Measurements from ENCODE around the gene FHIP1A. TPM values are rescaled to one million over a fixed set of nuclear protein-coding genes. Genes with fewer than 3 reads are reported as not detected.

FHIP1A gene
- total RNA-seq, 2 donors from 2014 or later = 18.9 to 29.2 TPM

- Histone ChIP-seq H3K9ac (ENCODE audit: extremely low read depth, low read length, poor library complexity, severe bottlenecking) (no peak overlapping the region), H3K36me3 (ENCODE audit: control insufficient read depth, insufficient read depth, low read length) (no peaks in the 10 kb centered on the region), H3K9me3 (ENCODE audit: control insufficient read depth, low read length) (no peaks in the 10 kb centered on the region), H3K4me1 (ENCODE audit: control insufficient read depth, insufficient read depth, low read length) (peaks cover 6% of the 10 kb centered on the region), H3K27me3 (ENCODE audit: control insufficient read depth, insufficient read depth, low read length, poor library complexity, severe bottlenecking) (no peaks in the 10 kb centered on the region), H3K4me3 (ENCODE audit: low read length) (no peak overlapping the region), H3K27ac (ENCODE audit: low read depth, low read length) (no peak overlapping the region)
- no peaks in the 10 kb centered on the region for H3K27me3 Mint-ChIP-seq (ENCODE audit: insufficient read depth)
- H3K9me3 Mint-ChIP-seq = peaks cover 4% of the 10 kb centered on the region
- peaks cover 33% of the 10 kb centered on the region for H3K4me1 Mint-ChIP-seq
- no peak for DNase-seq
- no peak overlapping the region for H3K27ac Mint-ChIP-seq
- no peak for TF ChIP-seq CTCF (conservative IDR thresholded peaks at IDR 0.05)
- H3K4me3 Mint-ChIP-seq = no peak overlapping the region
- 80 to 94% methylated on average over 1 of the region's 1 CpG for WGBS, 2 experiments (ENCODE audit: insufficient coverage in 1 of 2, insufficient read length in 1 of 2)
- H3K36me3 Mint-ChIP-seq (ENCODE audit: low read depth) = no peaks in the 10 kb centered on the region
Measured at GRCh38 chr4:151427266-151427665, 18.3 kb downstream of the FHIP1A start.

- H3K9ac ChIP-seq (ENCODE audit: extremely low read depth, low read length, poor library complexity, severe bottlenecking) = no peak overlapping the region
- Mint-ChIP-seq H3K27me3 (ENCODE audit: insufficient read depth) (no peaks in the 10 kb centered on the region), H3K36me3 (ENCODE audit: low read depth) (no peaks in the 10 kb centered on the region), H3K4me1 (peaks cover 43% of the 10 kb centered on the region), H3K4me3 (no peak overlapping the region), H3K9me3 (peaks cover 4% of the 10 kb centered on the region), H3K27ac (no peak overlapping the region)
- no peaks in the 10 kb centered on the region for H3K9me3 ChIP-seq (ENCODE audit: control insufficient read depth, low read length)
- H3K4me3 ChIP-seq (ENCODE audit: low read length) = no peak overlapping the region
- no peak for TF ChIP-seq CTCF (conservative IDR thresholded peaks at IDR 0.05)
- 80 to 85% methylated on average over 3 of the region's 3 CpGs for WGBS, 2 experiments (ENCODE audit: insufficient coverage in 1 of 2, insufficient read length in 1 of 2)
- no peaks in the 10 kb centered on the region for H3K27me3 ChIP-seq (ENCODE audit: control insufficient read depth, insufficient read depth, low read length, poor library complexity, severe bottlenecking)
- peaks cover 9% of the 10 kb centered on the region for H3K4me1 ChIP-seq (ENCODE audit: control insufficient read depth, insufficient read depth, low read length)
- DNase-seq = no peak
- no peak overlapping the region for H3K27ac ChIP-seq (ENCODE audit: low read depth, low read length)
- no peaks in the 10 kb centered on the region for H3K36me3 ChIP-seq (ENCODE audit: control insufficient read depth, insufficient read depth, low read length)
Measured at GRCh38 chr4:151428346-151428745, 19.4 kb downstream of the FHIP1A start.

GRCh38 chr4:151429957-151430570 is 21.1 kb downstream of the FHIP1A start:
- WGBS, 2 experiments (ENCODE audit: insufficient coverage in 1 of 2, insufficient read length in 1 of 2) = 33 to 71% methylated on average over 1 of the region's 1 CpG
- TF ChIP-seq CTCF (conservative IDR thresholded peaks at IDR 0.05) = no peak
- no peaks in the 10 kb centered on the region for H3K9me3 ChIP-seq (ENCODE audit: control insufficient read depth, low read length)
- Mint-ChIP-seq H3K4me1 (peaks cover 47% of the 10 kb centered on the region), H3K27me3 (ENCODE audit: insufficient read depth) (no peaks in the 10 kb centered on the region), H3K9me3 (peaks cover 3% of the 10 kb centered on the region), H3K27ac (peak overlapping the region; percentile 56), H3K4me3 (no peak overlapping the region), H3K36me3 (ENCODE audit: low read depth) (no peaks in the 10 kb centered on the region)
- no peaks in the 10 kb centered on the region for H3K27me3 ChIP-seq (ENCODE audit: control insufficient read depth, insufficient read depth, low read length, poor library complexity, severe bottlenecking)
- no peak for DNase-seq
- H3K27ac ChIP-seq (ENCODE audit: low read depth, low read length) = no peak overlapping the region
- no peak overlapping the region for H3K4me3 ChIP-seq (ENCODE audit: low read length)
- no peaks in the 10 kb centered on the region for H3K36me3 ChIP-seq (ENCODE audit: control insufficient read depth, insufficient read depth, low read length)
- H3K9ac ChIP-seq (ENCODE audit: extremely low read depth, low read length, poor library complexity, severe bottlenecking) = no peak overlapping the region
- H3K4me1 ChIP-seq (ENCODE audit: control insufficient read depth, insufficient read depth, low read length) = peaks cover 9% of the 10 kb centered on the region
